EL (cell line): ENCODE measurements around the gene IL17A.

Experiments
- DNase-seq: peaks from one replicate; pipeline ENCODE4 v3.0.0-alpha.2; 2016

Gene IL17A

DNA sequence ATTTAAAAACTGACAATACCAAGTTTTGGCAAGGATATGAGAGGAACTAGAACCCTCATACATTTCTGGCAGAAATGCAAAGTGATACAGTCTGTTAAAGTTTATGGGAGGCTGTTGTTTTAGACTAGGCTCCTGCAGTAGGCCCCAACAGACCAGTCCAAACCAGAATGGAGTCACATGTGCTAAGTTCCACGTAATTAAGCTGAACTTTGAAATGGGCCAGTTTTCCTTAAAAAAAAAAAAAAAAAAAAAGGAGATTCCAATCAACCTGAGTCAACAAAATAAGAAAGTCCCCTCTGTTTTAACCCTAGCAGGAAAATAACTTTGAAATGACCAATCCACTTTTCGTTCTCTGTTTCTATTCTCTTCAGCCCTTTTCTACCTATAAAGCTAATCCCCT lies 31.6 kb downstream of the IL17A start:
- DNase-seq = no peak

DNA sequence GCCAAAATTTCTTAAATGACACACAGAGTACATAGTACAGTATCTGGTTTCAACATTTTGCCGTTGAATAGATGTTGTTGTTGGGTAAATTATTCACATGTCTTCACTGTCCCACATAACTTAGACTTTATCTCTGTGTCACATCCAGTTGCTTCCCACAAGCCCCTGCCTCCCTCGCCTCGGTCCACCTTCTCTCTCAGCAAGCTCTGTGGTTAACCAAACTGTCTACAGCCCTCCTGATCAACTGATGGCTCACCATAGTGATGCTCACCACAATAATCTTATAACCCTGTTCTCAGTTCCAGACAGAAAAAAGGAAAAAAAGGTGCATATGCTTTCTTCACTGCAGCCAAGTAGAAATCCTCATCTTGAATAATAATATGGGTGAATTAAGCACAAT lies 35.1 kb downstream of the IL17A start:
- no peak for DNase-seq

DNA sequence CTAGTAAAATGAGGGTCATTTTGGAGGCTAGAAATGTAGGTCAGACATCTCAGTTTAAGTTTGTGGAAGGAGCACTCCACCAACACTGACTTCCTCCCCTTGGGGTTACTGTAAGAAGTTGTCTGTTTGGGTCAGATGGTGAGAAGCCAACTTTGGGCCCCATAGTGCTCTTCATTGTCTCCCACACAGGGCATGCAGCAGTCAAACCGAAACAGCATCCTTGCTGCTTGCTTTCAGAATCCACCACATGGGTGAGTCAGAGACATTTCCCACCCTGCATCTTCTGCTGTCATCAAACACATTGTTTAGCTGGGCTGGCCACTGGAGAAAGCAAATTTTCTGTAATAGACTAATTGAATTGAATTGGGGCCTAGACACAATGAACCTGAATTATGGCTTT lies 41.3 kb downstream of the IL17A start:
- DNase-seq = no peak

DNA sequence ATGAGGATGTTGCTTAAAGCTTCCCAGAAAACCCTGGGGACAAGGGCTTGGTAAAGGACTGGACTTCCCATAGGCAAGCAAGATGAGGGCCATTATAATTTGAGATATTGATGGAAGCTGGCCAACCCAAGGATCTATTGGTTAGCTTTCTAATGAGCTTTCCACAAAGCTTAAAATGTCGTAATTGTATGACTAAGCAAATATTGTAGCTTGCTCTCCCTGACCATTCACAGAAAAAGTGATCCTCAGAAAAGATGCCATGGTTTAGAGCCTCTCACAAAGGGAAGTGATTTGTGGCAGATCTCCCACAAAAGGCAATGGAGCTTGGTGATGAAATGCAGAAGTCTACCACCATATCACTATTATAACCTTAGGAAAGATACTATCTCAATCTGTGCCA lies 44.5 kb downstream of the IL17A start:
- no peak for DNase-seq

DNA sequence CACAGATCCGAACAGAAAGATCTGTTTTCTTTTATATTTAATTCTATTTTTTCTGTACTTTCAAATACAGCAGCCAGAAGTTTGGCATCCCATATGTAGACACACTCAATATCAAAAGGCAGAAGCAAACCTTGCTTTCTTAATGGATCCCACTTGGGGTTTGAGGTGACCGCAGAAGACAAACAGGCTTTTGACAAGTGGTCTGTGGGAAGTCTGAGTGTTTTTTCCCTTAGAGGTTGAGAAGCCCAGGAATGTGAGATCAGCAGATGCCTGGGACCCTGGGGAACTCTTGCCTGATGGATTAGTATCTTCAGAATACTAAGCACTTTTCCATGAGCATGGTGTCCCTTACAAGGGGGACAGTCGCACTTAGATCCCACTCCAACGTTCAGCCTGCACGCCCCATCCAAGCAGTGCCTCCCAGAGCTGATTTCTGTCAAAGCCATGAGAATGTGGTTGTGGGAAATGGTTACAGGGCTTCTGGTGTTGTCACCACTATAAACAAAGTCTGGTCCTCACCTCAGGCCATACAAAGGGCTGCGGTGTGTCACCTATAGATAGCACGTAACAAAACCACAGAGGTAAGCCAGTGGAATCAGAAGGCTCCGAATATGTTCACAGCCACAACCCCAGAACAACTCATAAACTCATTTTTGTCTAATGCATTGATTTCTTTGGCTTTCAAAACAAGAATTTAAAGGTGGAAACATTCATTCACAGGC lies 45.4 kb downstream of the IL17A start:
- no peak for DNase-seq

DNA sequence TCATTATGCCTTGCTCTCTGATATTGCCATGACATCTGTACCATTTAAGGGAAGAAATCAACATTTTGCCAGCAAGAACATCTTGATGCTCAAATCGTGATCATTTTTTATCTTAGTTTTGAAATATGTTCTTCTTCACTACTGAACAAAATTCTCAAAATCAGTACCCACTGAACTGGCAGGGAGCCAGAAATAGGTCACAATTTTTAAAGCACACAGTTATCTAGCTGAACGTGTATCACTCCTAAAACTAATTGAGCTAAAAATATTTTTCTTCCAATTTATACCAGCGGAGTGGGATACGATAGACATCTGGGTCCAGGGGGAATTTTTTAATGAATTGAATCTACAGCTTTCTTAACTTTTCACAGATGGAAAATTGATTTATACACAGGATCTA lies 46.8 kb downstream of the IL17A start:
- no peak for DNase-seq

DNA sequence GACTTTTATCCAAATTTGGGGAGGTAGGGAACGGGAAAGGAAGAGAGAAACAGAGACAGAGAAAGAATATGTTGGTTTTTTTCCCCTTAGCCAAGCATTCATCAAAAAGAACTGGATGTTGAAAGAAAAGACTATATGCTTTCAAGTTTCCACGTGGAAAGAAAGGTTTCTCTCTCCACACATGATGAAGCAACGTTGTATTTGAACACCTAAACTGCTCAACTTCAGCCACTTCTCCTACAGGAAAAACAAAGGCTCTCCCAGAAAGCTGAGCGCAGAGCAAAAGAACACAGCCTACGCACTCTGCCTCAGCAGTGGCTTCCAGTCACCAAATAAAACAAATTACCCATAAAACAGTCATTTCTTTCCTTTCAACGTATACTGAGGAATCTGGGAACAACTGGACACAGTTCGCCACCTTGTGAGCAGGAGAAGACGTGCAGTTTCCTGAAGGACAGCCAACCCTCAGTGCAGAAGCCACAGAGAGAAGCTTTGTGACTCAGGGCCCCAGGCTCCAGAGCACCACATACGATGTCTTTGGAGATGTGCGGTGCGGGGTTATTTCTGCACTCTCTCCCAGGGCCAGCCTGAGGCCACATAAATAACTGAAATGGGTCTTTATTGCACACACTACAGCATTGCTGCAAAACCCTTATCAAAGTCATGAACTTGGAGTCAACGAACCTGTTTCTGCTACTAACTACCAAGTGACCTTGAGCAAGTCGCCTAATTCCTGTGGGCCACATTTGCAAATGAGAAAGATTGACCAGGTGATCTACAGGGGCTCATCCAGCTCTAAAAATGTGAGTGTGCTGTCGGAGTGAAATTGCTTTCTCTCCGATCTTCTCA lies 48.0 kb downstream of the IL17A start:
- peak; percentile 70 for DNase-seq
